Fibroblast of the aortic adventitia (primary cell): Measurements from ENCODE around the gene SLX4IP. TPM values are rescaled to one million over a fixed set of nuclear protein-coding genes. Genes with fewer than 3 reads are reported as not detected.

Experiments used
- DNase-seq: peaks from one replicate; pipeline ENCODE4 v3.0.0-alpha.2; 2010; ENCODE audit warnings: low read depth
- H3K4me3 ChIP-seq: 2 replicates; pipeline ENCODE4 v1.5.1; 2011; ENCODE audit warnings: low read depth, mild to moderate bottlenecking, control low read depth, low read length, moderate library complexity
- CTCF ChIP-seq: IDR thresholded peaks from 2 replicates; pipeline ENCODE4 v1.5.1; 2011; ENCODE audit warnings: mild to moderate bottlenecking, low read length, control low read depth, inconsistent platforms; ENCODE audit not compliant: insufficient read depth
- total RNA-seq: library from RNA; depleted of rRNA; stranded (reverse); fragments of >200 nt; gene quantifications from 2 replicates; pipeline ENCODE4 v1.2.3, GENCODE V29; 2012; ENCODE audit warnings: low replicate concordance

The SLX4IP gene
- total RNA-seq, 1 donor: 7.0 TPM

DNA sequence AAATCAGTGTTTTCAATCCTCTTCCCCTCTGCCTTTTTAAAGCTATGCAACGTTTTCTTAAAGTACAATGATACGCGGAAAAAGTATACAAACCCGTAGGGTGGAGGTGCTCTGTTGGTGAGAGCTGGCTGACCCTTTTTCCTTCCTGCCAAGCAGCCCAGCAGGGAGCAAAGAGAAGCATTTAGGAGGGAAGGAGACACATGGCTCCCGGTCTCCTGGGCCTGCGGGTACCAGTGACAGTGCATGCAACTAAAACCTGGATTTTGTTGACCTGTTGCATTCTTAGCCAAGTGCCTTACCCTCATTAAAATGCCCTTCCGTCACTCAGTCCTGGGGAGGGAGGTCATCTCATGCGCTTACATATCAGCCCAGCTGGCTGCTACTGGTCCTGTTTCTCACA, 87.2 kb downstream of the SLX4IP start:
- TF ChIP-seq CTCF: no peak
- no peak overlapping the region for H3K4me3 ChIP-seq
- DNase-seq: no peak

DNA sequence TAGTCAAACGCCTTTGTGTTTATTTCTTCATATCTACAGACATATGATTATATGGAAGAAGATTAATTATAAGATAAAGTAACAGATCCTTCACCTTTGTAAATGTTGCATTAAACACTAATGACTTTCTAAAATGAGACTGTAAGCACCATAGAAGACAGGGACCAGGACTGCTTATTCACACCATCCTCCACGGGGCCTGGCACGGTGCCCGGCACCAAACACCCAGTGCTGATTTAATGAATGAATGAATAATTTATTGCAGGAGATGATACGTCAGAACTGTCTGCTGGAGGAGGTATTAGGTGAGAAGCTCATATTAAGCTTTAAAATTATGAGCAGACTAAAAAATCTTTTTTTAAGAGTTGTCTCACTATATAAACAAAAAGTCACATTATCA, 88.3 kb downstream of the SLX4IP start:
- TF ChIP-seq CTCF: no peak
- no peak overlapping the region for H3K4me3 ChIP-seq
- DNase-seq: no peak

DNA sequence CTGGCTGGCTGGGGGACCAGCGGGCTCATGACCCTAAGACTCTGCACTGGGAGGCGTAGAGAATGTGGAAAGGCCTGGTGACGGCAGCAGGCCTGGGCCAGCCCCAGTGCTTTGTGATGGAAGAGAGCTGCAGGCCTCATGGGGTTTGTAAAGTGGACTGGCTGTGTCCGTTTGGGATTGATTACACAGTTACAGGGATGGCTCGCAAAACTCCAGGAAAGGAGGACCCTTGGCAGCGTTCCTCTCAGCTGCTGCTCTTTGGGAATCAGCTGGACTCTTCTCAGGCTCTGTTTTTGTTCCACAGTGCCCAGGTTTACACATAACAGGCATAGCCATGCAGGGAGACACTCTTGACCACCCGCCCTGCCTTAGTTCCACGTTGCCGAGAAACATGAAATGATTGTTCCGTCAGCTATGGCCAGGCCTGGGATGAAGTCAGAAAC, 89.0 kb downstream of the SLX4IP start:
- peak; percentile 77 for DNase-seq

DNA sequence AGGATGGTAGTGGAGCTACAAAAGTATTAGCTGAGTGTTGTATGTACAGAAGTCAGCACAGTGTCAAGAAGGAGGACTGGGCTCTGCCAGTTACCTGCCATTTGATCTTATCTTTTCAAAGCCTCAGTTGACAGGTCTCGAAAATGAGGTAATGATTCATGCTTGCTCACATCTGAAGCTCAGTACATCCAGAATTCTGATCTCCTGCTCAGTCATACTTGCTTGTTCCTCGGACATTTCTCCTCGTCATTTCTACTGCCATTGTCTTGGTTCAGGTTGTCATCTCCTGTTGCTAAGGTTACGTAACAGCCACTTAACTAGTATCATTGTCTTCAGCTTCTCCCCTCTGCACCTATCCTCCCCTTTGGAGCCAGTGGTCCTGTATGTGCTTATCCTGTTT, 89.5 kb downstream of the SLX4IP start:
- no peak overlapping the region for H3K4me3 ChIP-seq
- DNase-seq: peak; percentile 52
- TF ChIP-seq CTCF: no peak

More for the DNA sequence above, 89.0 kb downstream of the SLX4IP start:
- no peak overlapping the region for H3K4me3 ChIP-seq
- no peak for TF ChIP-seq CTCF

DNA sequence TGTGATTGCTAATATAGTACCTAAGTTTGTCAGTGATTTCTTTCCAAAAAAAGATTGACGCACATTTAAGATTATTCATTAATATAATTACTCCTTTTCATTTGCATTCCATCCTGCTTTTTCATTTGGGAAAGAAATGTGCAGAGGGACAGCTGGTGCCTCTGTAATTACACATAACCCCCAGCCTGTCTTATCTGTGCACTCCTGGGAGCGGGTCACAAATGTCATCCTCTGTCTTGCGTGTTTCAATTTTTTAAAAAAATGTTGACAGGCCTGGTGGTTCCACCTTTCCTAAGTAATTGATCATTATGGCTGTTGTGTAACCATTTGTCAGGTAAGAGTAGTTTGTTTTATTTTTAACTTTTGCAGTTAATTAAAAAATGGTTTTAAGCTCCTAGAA, 92.7 kb downstream of the SLX4IP start:
- TF ChIP-seq CTCF: no peak

GRCh38 chr20:10530883-10531282, 95.8 kb downstream of the SLX4IP start:
- no peak for TF ChIP-seq CTCF
- DNase-seq: no peak

More for the DNA sequence above, 92.7 kb downstream of the SLX4IP start:
- H3K4me3 ChIP-seq: no peak overlapping the region
- no peak for DNase-seq

GRCh38 chr20:10531848-10532247, 96.7 kb downstream of the SLX4IP start:
- DNase-seq: peak; percentile 40
- no peak overlapping the region for H3K4me3 ChIP-seq
- no peak for TF ChIP-seq CTCF

More at GRCh38 chr20:10530883-10531282, 95.8 kb downstream of the SLX4IP start:
- no peak overlapping the region for H3K4me3 ChIP-seq
